HG03039 (cell line): ENCODE measurements around the gene C9orf57.
A peak's percentile ranks its signal among the peaks of the same experiment; 100 is the strongest.
"Not testable (repeated sequence)": the region's sequence is repeated elsewhere in the genome, so short reads cannot be mapped to it uniquely, and the experiment has no call there.

Source experiments
- ATAC-seq: cut with Tn5 transposase; IDR thresholded peaks from one replicate; pipeline ENCODE4 v1.9.1; 2021; ENCODE audit warnings: mild to moderate bottlenecking, moderate library complexity; ENCODE audit not compliant: unreplicated experiment

C9orf57 gene

GRCh38 chr9:72060513-72060912 is at the start of gene C9orf57:
Gene C9orf57, minus strand, starts transcription at chr9:72060613. Its CDS starts 1,282 bp downstream, at chr9:72059331.
- ATAC-seq = no peak

- ATAC-seq = no peak
Measured at GRCh38 chr9:72102520-72102919, 42.1 kb upstream of the C9orf57 start.

GRCh38 chr9:72095520-72095919 is 35.1 kb upstream of the C9orf57 start:
- not testable (repeated sequence) for ATAC-seq

GRCh38 chr9:72092820-72093219 is 32.4 kb upstream of the C9orf57 start:
- no peak for ATAC-seq

- no peak for ATAC-seq
Measured at GRCh38 chr9:72089451-72090130, 29.2 kb upstream of the C9orf57 start.

- ATAC-seq = no peak
Measured at GRCh38 chr9:72082536-72082935, 22.1 kb upstream of the C9orf57 start.

GRCh38 chr9:72074666-72075065 is 14.3 kb upstream of the C9orf57 start:
- ATAC-seq = not testable (repeated sequence)

GRCh38 chr9:72065076-72065475 is 4.7 kb upstream of the C9orf57 start:
- no peak for ATAC-seq

GRCh38 chr9:72052122-72052521 is 8.3 kb downstream of the C9orf57 start:
- ATAC-seq = no peak

GRCh38 chr9:72048850-72049249 is 11.6 kb downstream of the C9orf57 start:
- ATAC-seq = no peak

GRCh38 chr9:72046630-72047456 is 13.6 kb downstream of the C9orf57 start:
- ATAC-seq = no peak

GRCh38 chr9:72044095-72044494 is 16.3 kb downstream of the C9orf57 start:
- ATAC-seq = no peak

- no peak for ATAC-seq
Measured at GRCh38 chr9:72043576-72043975, 16.8 kb downstream of the C9orf57 start.

- no peak for ATAC-seq
Measured at GRCh38 chr9:72042928-72043327, 17.5 kb downstream of the C9orf57 start.

- no peak for ATAC-seq
Measured at GRCh38 chr9:72041775-72042194, 18.6 kb downstream of the C9orf57 start.

GRCh38 chr9:72041369-72041768 is 19.0 kb downstream of the C9orf57 start:
- no peak for ATAC-seq

- no peak for ATAC-seq
Measured at GRCh38 chr9:72039532-72039931, 20.9 kb downstream of the C9orf57 start.

- peak; percentile 52 for ATAC-seq
Measured at GRCh38 chr9:72038890-72039410, 21.5 kb downstream of the C9orf57 start.

GRCh38 chr9:72038408-72038807 is 22.0 kb downstream of the C9orf57 start:
- ATAC-seq = no peak

- no peak for ATAC-seq
Measured at GRCh38 chr9:72037571-72037970, 22.8 kb downstream of the C9orf57 start.

- ATAC-seq = no peak
Measured at GRCh38 chr9:72030767-72031166, 29.6 kb downstream of the C9orf57 start.

GRCh38 chr9:72029986-72030385 is 30.4 kb downstream of the C9orf57 start:
- ATAC-seq = no peak
